Globus pallidus (tissue), 1 donor: ENCODE results near the gene TEX52.
A peak's percentile ranks its signal among the peaks of the same experiment; 100 is the strongest.
"Not testable (repeated sequence)": the region's sequence is repeated elsewhere in the genome, so short reads cannot be mapped to it uniquely, and the experiment has no call there.

Experiments used
- DNase-seq: peaks from one replicate; pipeline ENCODE4 v3.0.0-alpha.2; 2015; ENCODE audit warnings: low spot score

Gene TEX52

GRCh38 chr12:2864198-2864597 is 7.4 kb upstream of the TEX52 start:
- DNase-seq, result no peak

- not testable (repeated sequence) for DNase-seq
Measured at GRCh38 chr12:2863402-2863801, 6.6 kb upstream of the TEX52 start.

GRCh38 chr12:2862876-2863275 is 6.0 kb upstream of the TEX52 start:
- DNase-seq, result no peak

- no peak for DNase-seq
Measured at GRCh38 chr12:2860170-2860569, 3.3 kb upstream of the TEX52 start.

GRCh38 chr12:2858944-2859421 is 2.1 kb upstream of the TEX52 start:
- DNase-seq, result no peak

GRCh38 chr12:2858334-2858733 is 1.5 kb upstream of the TEX52 start:
- no peak for DNase-seq

GRCh38 chr12:2857576-2857975 is 737 bp upstream of the TEX52 start:
- no peak for DNase-seq

- DNase-seq, result no peak
Measured at GRCh38 chr12:2856051-2856450, 788 bp downstream of the TEX52 start.

- DNase-seq, result no peak
Measured at GRCh38 chr12:2855546-2855945, 1.3 kb downstream of the TEX52 start.

- DNase-seq, result no peak
Measured at GRCh38 chr12:2854669-2855453, 2.0 kb downstream of the TEX52 start.

GRCh38 chr12:2853626-2854025 is 3.2 kb downstream of the TEX52 start:
- DNase-seq, result peak; percentile 73

- no peak for DNase-seq
Measured at GRCh38 chr12:2851931-2852330, 4.9 kb downstream of the TEX52 start.

GRCh38 chr12:2845280-2845679 is 11.6 kb downstream of the TEX52 start:
- DNase-seq, result no peak

GRCh38 chr12:2844786-2845185 is 12.1 kb downstream of the TEX52 start:
- no peak for DNase-seq

GRCh38 chr12:2842948-2843347 is 13.9 kb downstream of the TEX52 start:
- DNase-seq, result no peak

- no peak for DNase-seq
Measured at GRCh38 chr12:2841056-2841650, 15.7 kb downstream of the TEX52 start.

- no peak for DNase-seq
Measured at GRCh38 chr12:2836574-2836973, 20.3 kb downstream of the TEX52 start.

GRCh38 chr12:2835691-2836403 is 21.0 kb downstream of the TEX52 start:
- DNase-seq, result no peak

GRCh38 chr12:2834581-2835491 is 22.0 kb downstream of the TEX52 start, which contains the start of gene NRIP2:
Gene NRIP2 (minus strand): TSS chr12:2835035. CDS start chr12:2834983, 52 bp downstream.
- DNase-seq, result peak; percentile 77

GRCh38 chr12:2833810-2834209 is 23.0 kb downstream of the TEX52 start:
- no peak for DNase-seq

GRCh38 chr12:2833327-2833726 is 23.5 kb downstream of the TEX52 start:
- no peak for DNase-seq
